HEK293 (cell line): ENCODE data around the gene FRMD6.

Source experiments
- CTCF ChIA-PET: fragments of 350-600 bp; formaldehyde crosslinking; extraction: SDS; loops from one replicate; lab custom pipeline; 2021; ENCODE audit warnings: antibody characterized with exemption; lab: Yijun Ruan, JAX
- POLR2A ChIA-PET: fragments of 300-600 bp; formaldehyde crosslinking; extraction: SDS; loops from one replicate; lab custom pipeline; 2020; ENCODE audit warnings: antibody characterized with exemption, inconsistent platforms; lab: Yijun Ruan, JAX
- H3K27ac ChIP-seq: fragments of 200-500 bp; sonication (Bioruptor generic); 2 replicates; pipeline ENCODE4 v1.5.1; 2014; ENCODE audit warnings: low read depth, low read length, control low read depth, inconsistent platforms; ENCODE audit errors: extremely low read depth
- H3K36me3 ChIP-seq, 2 experiments: fragments of 200-500 bp in 1 of 2; sonication (Bioruptor generic) in 1 of 2; 1 replicate in 1 of 2; 2 replicates in 1 of 2; pipeline ENCODE4 v1.5.1; 2014 to 2017; ENCODE audit warnings: inconsistent platforms in 2 of 2, low read length in 2 of 2; ENCODE audit not compliant: control insufficient read depth in 2 of 2, insufficient read depth in 1 of 2
- H3K4me1 ChIP-seq: fragments of 200-500 bp; sonication (Bioruptor generic); 2 replicates; pipeline ENCODE4 v1.5.1; 2014; ENCODE audit warnings: mild to moderate bottlenecking, low read length, inconsistent platforms; ENCODE audit not compliant: control insufficient read depth, insufficient read depth
- H3K4me3 ChIP-seq: 2 replicates; pipeline ENCODE4 v1.5.1; 2011; ENCODE audit warnings: low read depth, mild to moderate bottlenecking, control low read depth, low read length, moderate library complexity
- H3K9me3 ChIP-seq: fragments of 200-500 bp; sonication (Bioruptor generic); 2 replicates; pipeline ENCODE4 v1.5.1; 2014; ENCODE audit warnings: low read depth, low read length, inconsistent platforms; ENCODE audit not compliant: control insufficient read depth, insufficient read depth
- BCL6B ChIP-seq: fragments of 450-650 bp; formaldehyde crosslinking; IDR thresholded peaks from 2 replicates; pipeline ENCODE4 v1.5.1; 2017; ENCODE audit warnings: missing biosample characterization, missing genetic modification characterization
- GFI1B ChIP-seq: fragments of 450-650 bp; formaldehyde crosslinking; IDR thresholded peaks from 2 replicates; pipeline ENCODE4 v1.5.1; 2016; ENCODE audit warnings: missing biosample characterization, missing genetic modification characterization
- HOXD13 ChIP-seq: sonication (generic); formaldehyde crosslinking; IDR thresholded peaks from 2 replicates; pipeline ENCODE4 v1.8.0; 2022; ENCODE audit warnings: missing genetic modification reagents, borderline replicate concordance
- IKZF3 ChIP-seq: fragments of 450-650 bp; IDR thresholded peaks from 2 replicates; pipeline ENCODE4 v1.5.0; 2018; ENCODE audit warnings: missing biosample characterization, mild to moderate bottlenecking, missing genetic modification characterization, moderate library complexity
- KLF9 ChIP-seq: fragments of 450-650 bp; formaldehyde crosslinking; IDR thresholded peaks from 2 replicates; pipeline ENCODE4 v1.5.1; 2016; ENCODE audit warnings: missing biosample characterization, missing genetic modification characterization, low read depth
- OVOL3 ChIP-seq: fragments of 450-650 bp; formaldehyde crosslinking; IDR thresholded peaks from 2 replicates; pipeline ENCODE4 v1.5.1; 2016; ENCODE audit warnings: missing biosample characterization, missing genetic modification characterization
- PBX3 ChIP-seq: sonication (generic); formaldehyde crosslinking; IDR thresholded peaks from 2 replicates; pipeline ENCODE4 v1.8.1; 2022; ENCODE audit warnings: mild to moderate bottlenecking, moderate library complexity, missing genetic modification reagents
- PRDM2 ChIP-seq: fragments of 450-650 bp; formaldehyde crosslinking; IDR thresholded peaks from 2 replicates; pipeline ENCODE4 v1.5.1; 2016; ENCODE audit warnings: missing biosample characterization, missing genetic modification characterization, borderline replicate concordance
- WT1 ChIP-seq: fragments of 450-650 bp; formaldehyde crosslinking; IDR thresholded peaks from 2 replicates; pipeline ENCODE4 v1.5.1; 2016; ENCODE audit warnings: missing biosample characterization, missing genetic modification characterization
- ZBTB10 ChIP-seq: fragments of 450-650 bp; formaldehyde crosslinking; IDR thresholded peaks from 2 replicates; pipeline ENCODE4 v1.5.1; 2016; ENCODE audit warnings: missing biosample characterization, missing genetic modification characterization
- ZNF16 ChIP-seq: fragments of 450-650 bp; formaldehyde crosslinking; IDR thresholded peaks from 2 replicates; pipeline ENCODE4 v1.5.1; 2016; ENCODE audit warnings: low read depth, missing biosample characterization, missing genetic modification characterization
- ZNF23 ChIP-seq: fragments of 450-650 bp; formaldehyde crosslinking; IDR thresholded peaks from 2 replicates; pipeline ENCODE4 v1.5.1; 2016; ENCODE audit warnings: missing biosample characterization, missing genetic modification characterization, borderline replicate concordance
- ZNF239 ChIP-seq: fragments of 450-650 bp; formaldehyde crosslinking; IDR thresholded peaks from 2 replicates; pipeline ENCODE4 v1.5.1; 2016; ENCODE audit warnings: missing biosample characterization, missing genetic modification characterization
- ZNF335 ChIP-seq: fragments of 450-650 bp; formaldehyde crosslinking; conservative IDR thresholded peaks from 2 replicates; pipeline ENCODE4 v1.5.1; 2016; ENCODE audit warnings: missing biosample characterization, missing genetic modification characterization
- ZNF362 ChIP-seq: fragments of 450-650 bp; formaldehyde crosslinking; IDR thresholded peaks from 2 replicates; pipeline ENCODE4 v1.5.1; 2016; ENCODE audit warnings: missing biosample characterization, missing genetic modification characterization
- ZNF394 ChIP-seq: fragments of 450-650 bp; formaldehyde crosslinking; IDR thresholded peaks from 2 replicates; pipeline ENCODE4 v1.5.1; 2016; ENCODE audit warnings: missing biosample characterization, missing genetic modification characterization, mild to moderate bottlenecking, moderate library complexity, borderline replicate concordance
- ZNF426 ChIP-seq: fragments of 450-650 bp; formaldehyde crosslinking; IDR thresholded peaks from 2 replicates; pipeline ENCODE4 v1.5.1; 2017; ENCODE audit warnings: missing biosample characterization, missing genetic modification characterization, mild to moderate bottlenecking, inconsistent platforms, moderate library complexity
- ZNF600 ChIP-seq: fragments of 450-650 bp; formaldehyde crosslinking; IDR thresholded peaks from 2 replicates; pipeline ENCODE4 v1.5.1; 2016; ENCODE audit warnings: missing biosample characterization, missing genetic modification characterization
- ZNF610 ChIP-seq: fragments of 450-650 bp; formaldehyde crosslinking; IDR thresholded peaks from 2 replicates; pipeline ENCODE4 v1.5.1; 2016; ENCODE audit warnings: missing biosample characterization, missing genetic modification characterization, borderline replicate concordance
- ZNF747 ChIP-seq: fragments of 450-650 bp; formaldehyde crosslinking; IDR thresholded peaks from 2 replicates; pipeline ENCODE4 v1.5.1; 2016; ENCODE audit warnings: missing biosample characterization, missing genetic modification characterization

Gene FRMD6

GRCh38 chr14:51719955-51720354 lies 68.2 kb downstream of the FRMD6 start:
- no peaks in the 10 kb centered on the region for H3K9me3 ChIP-seq
- no peak overlapping the region for H3K4me3 ChIP-seq
- CTCF ChIA-PET = no interaction called here
- H3K27ac ChIP-seq = no peak overlapping the region
- POLR2A ChIA-PET = no interaction called here
- TF ChIP-seq ZNF610 (tag by site-specific recombination) (no peak), ZNF335 (tag by site-specific recombination) (no peak), ZNF362 (tag by site-specific recombination) (no peak), ZNF16 (tag by site-specific recombination) (no peak), HOXD13 (CRISPR knock-in tag) (no peak), PRDM2 (tag by site-specific recombination) (no peak), ZNF426 (tag by site-specific recombination) (no peak), OVOL3 (tag by site-specific recombination) (no peak), ZNF239 (tag by site-specific recombination) (no peak), ZNF600 (tag by site-specific recombination) (no peak), IKZF3 (tag by site-specific recombination) (no peak), BCL6B (tag by site-specific recombination) (no peak), PBX3 (no peak), ZBTB10 (tag by site-specific recombination) (no peak), ZNF747 (tag by site-specific recombination) (no peak), WT1 (tag by site-specific recombination) (no peak), ZNF23 (tag by site-specific recombination) (no peak), KLF9 (tag by site-specific recombination) (no peak), ZNF394 (tag by site-specific recombination) (no peak), GFI1B (tag by site-specific recombination) (no peak)
- TF ChIP-seq, all 188 proteins: peak for 0
- Histone ChIP-seq H3K4me1 (peaks cover 8% of the 10 kb centered on the region), H3K36me3 (peaks cover 14 to 61% of the 10 kb centered on the region in 2 experiments)
